LNCAP (cell line): ENCODE measurements around the gene TRUB1.

ENCODE experiments used
- CTCF ChIP-seq: fragments of 450-650 bp; IDR thresholded peaks from 2 replicates; pipeline ENCODE4 v1.5.1; 2017; ENCODE audit warnings: mild to moderate bottlenecking

TRUB1 gene

GRCh38 chr10:114916653-114917052 is 21.3 kb upstream of the TRUB1 start:
- TF ChIP-seq CTCF, result no peak

- no peak for TF ChIP-seq CTCF
Observed at GRCh38 chr10:114917459-114917858, 20.5 kb upstream of the TRUB1 start.

GRCh38 chr10:114917927-114918672 is 19.9 kb upstream of the TRUB1 start:
- TF ChIP-seq CTCF, result no peak

DNA sequence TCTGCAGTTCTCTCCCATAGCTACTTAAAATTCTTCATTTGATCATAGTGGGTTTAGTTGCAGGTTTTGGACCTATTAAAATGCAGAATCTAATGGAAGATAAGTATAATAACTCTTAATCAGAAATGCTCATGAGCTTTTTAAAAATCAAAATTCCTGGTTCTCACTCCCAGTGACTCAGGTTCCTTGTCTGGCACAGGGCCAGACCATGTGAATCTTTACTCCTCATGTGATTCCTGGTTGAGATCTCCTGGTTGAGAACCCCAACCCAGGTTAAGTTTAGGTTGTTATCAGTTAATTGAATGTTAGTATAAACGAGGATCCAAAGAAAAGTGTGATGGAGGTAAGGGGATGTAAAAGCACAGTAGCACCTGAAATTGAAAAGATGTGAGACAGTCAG is 17.5 kb upstream of the TRUB1 start:
- TF ChIP-seq CTCF, result no peak

DNA sequence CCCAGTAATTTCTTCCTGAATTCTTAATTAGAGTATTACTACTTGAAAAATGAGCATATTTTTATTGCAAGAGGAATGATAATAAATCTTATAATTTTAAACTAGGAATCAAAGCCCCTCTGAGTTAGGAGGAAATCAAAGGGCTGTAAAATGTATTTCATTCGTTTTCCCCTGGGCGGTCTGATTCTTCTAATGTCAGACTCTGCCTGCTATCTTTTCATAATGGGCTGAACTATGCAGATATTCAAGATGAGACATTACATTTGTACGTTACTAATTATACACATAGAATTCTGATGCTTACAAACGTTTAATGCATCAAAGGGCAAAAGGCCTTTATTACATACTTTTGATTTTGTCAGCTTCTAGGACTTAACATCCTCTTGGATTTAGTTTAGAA is 16.0 kb upstream of the TRUB1 start:
- TF ChIP-seq CTCF, result no peak

DNA sequence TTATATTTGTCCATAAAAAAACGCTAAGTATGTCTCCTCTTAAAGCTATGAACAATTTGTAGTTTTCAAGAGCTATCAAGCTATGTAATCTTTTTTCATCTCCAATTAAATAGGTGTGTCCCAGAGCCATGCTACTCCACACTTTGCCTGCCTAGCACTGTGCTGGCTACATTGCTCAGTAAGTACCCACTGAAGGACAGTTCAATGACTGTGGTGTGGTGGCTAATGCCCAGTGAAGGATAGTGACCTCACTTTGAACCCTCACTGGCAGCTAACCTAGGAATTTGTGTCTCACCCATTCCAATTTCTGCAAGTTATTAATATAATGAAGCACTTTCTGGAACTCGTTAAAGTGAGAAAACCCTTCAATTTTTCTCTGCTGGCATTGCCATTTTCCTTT is 14.4 kb upstream of the TRUB1 start:
- no peak for TF ChIP-seq CTCF

GRCh38 chr10:114925587-114926586 is 12.1 kb upstream of the TRUB1 start:
- no peak for TF ChIP-seq CTCF
